GM19395 (cell line): ENCODE measurements around the gene ZNF407.

ENCODE experiments used
- ATAC-seq: cut with Tn5 transposase; IDR thresholded peaks from one replicate; pipeline ENCODE4 v1.9.1; 2021; ENCODE audit warnings: mild to moderate bottlenecking, moderate library complexity; ENCODE audit not compliant: unreplicated experiment

ZNF407 gene

DNA sequence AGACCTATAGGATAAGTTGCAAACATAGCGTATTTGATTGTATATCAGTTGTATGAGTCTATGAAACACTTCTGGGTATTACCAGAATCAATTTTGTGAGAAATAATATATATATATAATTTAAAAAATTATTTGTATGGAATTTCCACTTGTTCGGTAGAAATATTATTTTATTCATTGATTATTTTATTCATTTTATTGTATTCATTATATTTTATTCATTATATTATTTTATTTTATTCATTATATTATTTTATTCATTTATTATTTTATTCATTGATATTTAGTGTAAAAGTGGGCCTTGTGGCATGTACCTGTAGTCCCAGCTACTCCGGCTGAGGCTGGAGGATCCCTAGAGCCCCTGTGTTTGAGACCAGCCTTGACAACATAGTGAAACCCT, 268.9 kb downstream of the ZNF407 start:
- ATAC-seq = no peak

DNA sequence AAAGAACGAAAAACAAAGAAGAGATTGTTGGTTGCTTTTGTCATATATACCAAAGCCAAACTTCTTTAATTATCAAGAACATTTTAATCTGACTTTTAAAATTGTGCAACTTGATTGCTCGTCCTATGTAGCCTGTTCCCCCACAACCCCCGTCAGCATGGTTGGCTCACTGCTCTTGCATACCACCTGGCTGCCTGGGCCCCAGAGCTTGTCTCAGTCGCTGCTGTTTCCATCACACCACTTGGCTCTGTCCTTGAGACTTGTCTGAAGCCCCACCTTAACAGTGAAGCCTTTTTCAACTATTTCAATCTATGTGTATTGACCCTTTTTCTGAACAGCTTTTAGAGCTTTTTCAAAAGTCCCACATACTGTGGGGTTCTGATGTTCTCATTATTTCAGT, 270.8 kb downstream of the ZNF407 start:
- ATAC-seq = no peak

DNA sequence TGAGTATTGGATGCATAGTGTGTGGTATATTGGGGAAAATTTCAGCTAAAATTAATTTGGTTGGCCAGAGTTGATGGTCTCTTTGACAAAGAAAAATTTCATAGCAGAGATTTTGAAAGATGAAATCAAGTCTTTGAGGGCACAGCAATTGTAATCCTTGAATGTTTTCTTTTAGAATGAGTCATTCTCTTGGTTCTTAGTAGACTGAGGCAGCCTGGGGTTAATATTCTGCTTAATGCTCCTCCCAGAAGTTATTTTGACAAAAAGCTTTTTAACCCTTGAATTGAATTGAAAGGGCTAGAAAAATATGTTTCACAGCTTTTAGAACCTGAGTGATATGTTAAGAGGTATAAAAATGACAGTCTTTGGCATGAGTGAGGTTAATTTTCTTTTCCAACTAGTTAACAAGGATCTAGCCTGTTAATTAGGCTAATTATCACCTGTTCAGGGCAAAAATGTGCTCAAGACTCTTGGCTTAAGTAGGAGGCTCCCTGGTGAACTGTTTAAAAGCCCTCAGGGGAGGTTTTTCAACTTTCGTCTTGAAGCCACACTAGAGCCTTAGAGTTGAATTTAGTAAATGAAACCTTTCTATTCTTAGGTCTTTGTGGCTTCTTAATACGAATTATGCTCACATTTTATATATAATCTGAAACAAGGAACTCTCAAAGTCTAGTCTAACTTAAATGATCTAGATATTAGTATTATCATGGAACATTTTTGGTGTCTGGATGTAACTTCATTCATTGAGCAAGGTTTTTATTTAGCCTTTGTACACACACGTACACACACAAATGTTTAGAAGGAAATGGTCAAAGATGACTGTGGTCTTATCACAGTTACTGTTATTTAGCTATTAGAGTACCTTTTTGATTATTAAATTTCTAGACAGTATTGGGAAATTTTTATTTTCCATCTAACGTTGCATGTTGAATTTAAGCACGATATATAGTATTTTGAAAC, 272.5 kb downstream of the ZNF407 start:
- ATAC-seq = peak; percentile 97

DNA sequence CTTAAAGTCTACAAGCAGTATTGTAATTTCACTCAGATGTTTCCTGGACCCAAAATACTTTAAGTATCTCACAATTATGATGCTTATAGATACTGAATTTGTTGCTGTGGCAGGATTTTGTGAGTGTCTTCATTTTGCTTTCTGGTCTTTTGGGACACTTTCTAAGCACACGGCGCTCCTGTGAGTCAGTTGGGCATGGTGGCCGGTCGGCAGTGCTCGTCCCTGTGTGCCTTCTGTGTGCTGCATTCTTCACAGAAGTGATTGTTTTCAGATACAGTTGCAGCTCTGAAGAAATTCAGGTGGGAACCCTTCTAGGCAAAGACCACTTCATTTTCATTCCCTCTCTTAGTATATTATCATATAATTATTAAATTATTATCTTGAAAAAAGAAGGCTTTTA, 273.3 kb downstream of the ZNF407 start:
- no peak for ATAC-seq

DNA sequence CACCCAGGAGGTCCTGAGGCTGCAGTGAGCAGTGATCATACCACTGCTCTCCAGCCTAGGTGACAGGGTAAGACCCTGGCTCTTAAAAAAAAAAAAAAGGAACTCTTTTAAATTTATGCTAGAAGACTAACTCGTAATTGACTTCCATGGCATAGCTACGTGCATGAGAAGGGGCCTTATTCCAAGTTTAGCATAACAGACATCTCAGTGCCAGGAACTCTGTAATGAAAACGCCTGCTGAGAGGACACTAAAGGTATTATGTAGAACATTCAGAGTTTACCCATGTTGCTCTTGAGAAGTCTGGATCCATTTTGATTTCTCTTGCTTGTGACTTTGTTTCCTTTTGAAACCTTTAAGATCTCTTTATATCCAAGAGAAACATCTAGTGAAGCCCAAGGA, 276.0 kb downstream of the ZNF407 start:
- no peak for ATAC-seq

DNA sequence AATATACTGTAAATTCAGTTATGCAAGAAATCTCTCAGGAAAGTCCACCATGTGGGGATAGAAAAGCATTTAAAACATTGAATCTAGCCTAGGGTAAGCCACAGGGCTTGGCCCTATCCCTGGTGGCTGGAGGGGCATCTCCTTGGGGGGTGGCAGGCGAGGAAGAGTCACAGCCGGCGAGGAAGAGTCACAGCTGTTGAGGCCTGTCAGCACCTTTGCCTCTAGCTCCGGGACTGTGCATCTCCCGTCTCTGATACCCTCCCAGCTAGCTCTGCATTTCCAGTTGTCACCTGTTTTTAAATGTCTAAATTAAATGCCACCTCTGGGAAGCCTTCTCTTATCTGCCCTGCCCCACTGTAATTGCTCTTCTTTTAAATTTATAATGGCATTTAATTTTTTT, 276.7 kb downstream of the ZNF407 start:
- ATAC-seq = no peak

DNA sequence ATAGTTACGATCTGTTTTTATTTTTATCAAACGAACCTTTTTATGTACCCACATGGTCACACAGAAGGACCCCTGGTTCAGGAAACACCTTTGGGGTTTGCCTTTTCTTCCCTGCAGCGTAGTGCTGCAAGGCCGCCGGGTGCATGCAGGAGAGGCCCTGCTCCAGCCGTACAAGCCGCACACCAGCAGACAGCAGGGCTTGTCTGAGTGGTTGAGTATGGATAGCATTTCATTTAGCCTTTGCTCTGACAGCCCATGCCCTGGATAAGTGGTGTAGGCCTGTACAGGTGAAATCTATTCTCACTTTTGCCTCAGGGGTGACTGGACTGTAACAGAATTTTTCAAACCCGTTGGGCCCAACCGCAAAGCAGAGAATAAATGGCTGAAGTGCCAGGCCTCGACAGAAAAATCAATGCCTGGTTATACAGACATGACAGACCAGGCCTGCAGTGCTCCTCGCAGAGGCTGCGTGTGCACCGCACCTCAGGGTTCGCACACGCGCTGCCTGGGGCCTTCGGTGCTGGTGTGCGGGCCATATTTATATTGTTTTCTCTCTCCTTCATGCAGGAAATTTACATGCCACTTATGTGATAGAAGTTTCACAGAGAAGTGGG, 279.1 kb downstream of the ZNF407 start:
- ATAC-seq = no peak

DNA sequence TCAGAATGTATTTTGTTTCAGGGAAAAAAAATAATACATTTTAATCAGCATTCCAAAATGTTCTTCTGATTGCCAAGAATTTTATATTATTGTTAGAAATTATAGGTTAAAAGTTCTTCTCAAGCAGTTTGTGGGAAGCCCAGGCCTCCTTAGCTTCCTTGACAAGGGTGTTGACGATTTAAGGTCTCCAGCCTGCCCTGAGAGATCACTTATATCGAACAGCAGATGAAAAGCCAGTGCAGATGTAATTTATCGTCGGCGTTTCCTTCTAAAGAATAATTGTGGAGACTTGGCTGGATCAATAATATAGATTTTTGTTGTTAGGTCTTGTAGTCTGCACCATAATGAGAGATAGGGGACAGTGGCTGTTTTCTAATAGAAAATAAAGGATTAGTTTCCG, 280.6 kb downstream of the ZNF407 start:
- no peak for ATAC-seq

DNA sequence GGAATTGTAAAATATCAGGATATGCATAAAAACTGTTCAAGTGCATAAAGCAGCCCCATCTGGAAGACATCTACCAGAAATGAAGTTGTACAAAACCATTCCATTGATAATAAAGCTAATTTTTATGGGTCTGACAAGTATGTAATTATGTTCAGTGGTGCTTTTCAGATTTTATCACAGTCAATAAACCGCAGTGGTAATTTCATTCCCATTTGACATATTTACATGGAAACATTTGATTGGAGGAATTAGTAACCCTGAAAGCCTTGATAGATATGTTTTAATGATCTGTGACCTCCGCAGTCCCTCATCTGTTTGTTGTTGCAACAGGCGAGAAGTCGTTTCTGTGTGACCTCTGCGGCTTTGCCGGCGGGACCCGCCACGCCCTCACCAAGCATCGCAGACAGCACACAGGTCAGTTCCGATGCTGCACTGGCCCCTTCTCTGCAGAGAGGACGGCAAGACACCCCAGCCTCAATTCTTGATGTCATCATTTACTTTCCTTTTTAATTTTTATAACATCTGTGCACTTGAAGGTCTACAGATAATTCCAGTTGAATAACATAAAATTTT, 283.1 kb downstream of the ZNF407 start:
- no peak for ATAC-seq

DNA sequence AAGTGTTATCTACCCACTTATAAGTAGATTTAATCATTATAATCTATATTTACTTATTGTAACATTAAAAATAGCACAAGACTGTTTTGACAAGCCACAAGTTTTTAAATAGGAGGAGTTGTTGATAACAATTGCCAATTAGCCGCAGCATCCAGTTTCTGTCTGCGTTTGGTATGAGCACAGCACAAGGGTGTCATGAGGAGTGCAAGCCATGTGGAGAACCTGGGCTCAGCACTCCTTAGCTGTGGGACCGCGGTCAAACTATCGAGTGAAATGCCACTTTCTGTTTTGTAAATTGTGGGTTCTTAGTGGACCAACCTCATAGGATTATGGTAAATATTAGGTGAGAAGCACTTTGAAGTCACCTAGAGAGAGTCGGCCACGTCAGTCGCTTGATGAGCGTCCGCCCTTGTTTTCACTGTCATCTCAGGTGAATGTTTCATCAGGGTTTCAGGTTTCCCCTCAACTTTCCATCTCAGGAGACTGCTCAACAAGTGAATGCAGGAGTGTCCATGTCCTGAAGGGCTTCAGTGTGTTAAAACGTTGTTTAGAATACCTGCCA, 294.5 kb downstream of the ZNF407 start:
- no peak for ATAC-seq

DNA sequence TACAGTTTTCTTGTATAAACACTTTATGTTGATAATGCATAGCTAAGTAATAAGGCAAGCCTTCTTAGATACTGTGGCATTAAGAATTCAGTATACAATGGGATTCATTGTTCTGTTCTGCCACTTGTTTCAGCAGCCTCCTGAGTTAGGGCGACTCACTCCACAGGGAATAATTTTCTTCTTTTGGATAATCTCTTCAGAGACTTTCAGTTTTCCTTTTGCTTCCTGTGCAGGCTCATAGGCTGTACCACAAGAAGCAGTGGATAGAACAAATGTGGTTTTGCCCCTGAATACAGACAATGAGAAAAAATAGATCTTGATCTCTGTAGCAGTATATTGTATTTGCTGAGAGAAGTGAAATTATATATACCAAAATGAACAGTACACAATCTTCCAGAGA, 298.0 kb downstream of the ZNF407 start:
- ATAC-seq = no peak

DNA sequence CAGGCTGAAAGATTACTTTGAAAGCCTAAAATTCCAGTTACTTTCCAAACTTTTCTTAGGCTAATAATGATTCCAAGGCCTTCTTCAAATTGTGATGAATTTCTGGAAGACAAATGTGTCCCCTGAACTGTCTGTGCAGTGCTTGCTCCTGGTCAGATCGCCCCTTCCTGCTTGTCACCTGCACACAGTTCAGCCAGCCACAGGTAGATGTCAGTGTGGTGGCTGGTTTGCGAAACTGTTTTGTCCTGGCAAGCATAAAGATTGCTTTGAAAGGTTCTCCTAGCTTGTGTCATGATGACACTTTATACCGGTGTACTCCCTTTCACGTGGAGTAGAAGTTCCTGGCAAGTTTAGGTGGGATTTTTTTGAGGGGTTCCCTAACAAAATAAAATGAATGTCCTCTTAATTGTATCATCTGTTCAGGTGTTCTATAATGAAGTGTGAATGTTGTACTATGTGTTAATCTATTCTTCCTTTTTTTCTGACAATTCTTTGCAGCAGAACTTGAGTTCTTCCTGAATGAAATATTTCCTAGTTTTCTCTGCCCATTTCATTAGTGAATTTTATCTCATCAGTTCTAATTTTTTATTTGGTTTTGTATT, 298.8 kb downstream of the ZNF407 start:
- peak; percentile 88 for ATAC-seq

DNA sequence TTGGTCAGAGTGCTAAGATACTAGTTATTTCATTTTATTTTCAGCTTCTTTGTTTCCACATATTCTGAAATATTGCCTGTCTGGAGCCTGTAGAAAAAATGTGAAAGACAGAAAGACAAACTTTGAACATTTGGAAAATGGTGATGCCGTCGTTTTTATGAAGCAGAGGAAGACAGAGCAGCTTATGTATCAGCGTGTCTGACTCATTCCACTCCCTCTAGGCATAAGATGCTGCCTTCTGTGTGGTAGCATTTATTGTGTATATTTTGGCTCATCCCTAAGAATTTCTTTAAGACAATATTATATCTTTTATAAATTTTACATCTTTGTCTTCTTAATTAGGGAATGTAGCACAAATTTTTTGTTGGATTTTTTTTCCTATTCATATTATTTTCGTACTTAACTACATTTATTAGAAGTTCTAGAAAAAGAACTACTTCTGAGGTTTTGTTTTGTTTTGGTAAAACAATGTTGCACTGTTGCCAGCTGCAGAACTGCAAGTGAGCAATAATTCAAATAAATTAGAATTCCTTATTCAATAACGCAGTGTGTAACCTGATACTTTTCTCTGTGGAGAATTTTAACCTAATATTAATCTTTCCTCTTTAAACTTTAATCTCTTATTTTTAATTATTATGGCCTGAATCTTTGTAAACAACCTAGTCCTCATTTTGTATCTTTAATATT, 300.4 kb downstream of the ZNF407 start:
- ATAC-seq = no peak

DNA sequence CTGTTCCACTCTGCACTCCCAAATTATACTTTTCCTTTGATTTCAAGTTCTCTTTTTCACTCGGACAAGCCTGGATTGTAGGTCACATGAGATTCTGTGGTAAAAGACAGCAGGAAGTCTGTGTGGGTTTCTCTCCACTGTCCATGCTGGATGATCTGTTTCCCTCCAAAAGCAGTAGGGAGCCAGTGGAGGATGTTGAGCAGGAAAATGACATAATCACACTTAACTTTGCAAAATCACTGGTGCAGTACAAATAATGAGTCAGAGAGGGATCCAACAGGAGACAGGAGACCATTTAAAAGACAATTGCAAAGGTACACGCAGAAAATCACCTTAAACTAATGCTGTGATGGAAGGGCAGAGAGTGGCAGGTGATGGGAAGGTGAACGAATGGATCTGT, 301.3 kb downstream of the ZNF407 start:
- ATAC-seq = no peak

DNA sequence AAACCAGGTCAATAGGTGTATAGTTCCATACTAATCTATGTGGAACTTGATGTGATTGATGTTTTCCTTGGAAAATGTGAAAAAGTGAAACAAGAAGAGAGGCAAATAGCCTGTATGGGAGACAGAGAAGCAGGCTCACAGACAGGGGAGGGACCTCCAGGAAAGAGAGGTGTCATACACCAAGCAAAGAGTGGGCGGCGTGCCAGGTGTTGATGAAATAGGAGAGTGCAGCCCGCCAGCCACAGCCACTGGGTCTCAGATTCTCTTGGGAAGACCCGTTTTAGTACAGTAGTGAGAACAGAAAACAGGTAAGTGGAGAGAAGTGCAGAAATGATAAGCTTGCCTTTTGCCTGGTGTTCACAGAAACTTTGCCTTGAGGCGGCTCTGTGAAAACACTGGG, 301.9 kb downstream of the ZNF407 start:
- no peak for ATAC-seq

DNA sequence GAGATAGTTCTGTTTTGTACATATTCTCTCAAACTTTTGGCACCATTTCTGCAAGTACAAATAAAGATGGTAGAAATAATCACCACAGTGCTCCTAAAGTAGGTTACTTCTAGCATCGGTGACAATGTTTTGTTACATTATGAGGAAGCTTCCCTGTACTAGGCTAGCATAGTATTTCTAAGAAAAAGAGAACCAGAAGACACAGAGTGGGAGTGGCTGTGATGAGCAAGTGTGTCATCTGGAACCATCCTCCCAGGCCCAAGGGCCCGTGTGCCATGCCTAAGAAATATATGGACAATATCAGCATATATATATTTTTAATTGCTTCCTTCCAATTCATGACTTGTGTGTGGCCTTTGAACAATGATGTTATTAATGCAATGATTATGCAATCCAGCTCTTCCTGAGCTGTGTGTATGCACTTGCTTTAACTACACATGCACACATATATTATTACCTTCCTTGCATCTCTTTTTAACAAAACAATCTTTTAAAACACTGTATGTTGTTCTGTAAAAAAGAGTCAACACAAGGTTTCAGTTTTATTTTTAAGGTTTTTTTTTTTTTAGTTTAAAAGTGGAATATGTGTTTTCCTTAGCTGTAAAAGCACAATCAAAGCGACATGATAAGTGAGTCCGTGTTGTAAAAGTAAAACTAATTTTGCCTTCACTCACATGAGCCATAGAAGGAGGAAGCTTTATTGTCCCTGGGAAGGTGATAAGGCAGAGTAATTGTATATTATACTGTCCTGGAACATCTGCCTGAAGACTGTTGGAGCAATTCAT, 303.9 kb downstream of the ZNF407 start:
- no peak for ATAC-seq

DNA sequence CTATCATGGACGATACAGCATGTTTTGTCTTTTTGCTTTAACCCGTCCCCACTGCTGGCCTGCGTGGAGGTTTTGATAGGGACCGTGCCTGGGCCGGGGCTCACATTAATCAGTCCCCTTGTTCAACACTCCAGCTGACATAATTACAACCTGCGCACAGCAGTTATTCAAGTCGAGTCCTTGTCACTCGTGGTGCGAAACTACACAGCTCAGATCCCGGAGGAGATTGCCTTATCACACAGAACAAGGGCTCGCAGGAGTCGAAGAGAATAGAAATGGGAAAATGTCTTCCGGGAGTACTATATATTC, 304.4 kb downstream of the ZNF407 start:
- ATAC-seq = no peak

DNA sequence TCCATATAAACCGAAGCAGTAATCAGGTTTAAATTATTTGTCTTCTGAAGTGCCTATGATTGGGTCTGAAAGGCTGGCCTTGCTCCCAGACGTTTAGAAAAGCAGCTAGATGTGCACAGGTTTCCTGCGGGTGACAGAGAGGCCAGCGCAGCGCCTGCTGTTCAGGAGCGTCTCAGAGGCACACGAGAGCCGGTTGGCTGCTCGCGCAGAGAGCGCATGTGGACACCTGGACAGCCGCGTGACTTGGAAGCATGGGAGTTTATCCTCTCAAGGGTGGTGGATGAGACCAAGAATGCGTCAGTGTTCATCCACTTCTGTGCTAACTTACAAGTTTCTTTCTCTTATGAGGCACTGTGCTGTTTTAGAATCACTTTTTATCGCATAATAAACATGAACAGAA, 307.6 kb downstream of the ZNF407 start:
- no peak for ATAC-seq

DNA sequence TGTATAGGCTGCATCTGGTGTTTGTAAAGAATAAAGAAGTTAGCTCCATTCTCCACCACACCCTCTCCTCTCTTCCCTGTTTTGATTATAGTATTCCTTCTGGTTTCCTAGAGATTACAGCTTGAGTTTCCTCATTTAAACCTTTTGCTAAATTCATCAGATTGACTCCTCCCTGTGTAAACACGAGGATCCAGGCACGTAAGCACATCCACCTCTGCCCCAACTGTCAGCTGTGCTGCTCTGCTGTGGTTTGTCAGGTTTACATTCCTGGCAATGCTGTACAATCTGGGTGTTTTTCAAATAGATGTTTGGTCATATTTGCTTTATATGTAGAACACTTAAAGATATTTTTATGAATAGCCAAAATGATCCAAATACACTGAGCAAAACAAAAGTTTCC, 308.5 kb downstream of the ZNF407 start:
- ATAC-seq = no peak

DNA sequence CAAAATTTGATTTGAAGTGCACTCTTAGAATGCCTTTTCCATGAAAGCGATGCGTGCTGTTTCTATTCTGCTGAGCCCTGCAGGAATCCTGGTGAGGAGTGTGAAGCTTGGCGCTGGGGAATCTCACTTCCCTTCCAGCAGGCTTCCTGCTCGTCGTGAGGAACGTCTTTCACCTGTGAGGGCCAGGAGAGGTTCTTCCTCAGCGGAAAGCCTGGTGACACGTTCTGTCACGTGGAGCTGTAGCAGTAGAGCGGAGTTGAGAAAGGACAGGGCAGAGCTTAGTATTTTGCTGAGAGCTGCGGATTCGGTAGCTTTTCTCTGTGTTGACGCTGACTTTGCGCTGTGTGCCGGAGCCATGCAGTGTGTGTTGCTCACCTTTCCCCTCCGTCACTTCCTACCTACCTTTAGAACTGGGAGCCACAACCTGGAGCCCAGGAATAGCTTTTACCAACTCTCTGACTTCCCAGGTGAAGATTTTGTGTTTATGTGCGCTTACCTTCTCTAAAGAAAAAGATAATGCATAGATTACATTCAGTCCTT, 316.5 kb downstream of the ZNF407 start:
- ATAC-seq = no peak
